ENCODE measurements around the gene ALDH9A1. TPM values are rescaled to one million over a fixed set of nuclear protein-coding genes. Genes with fewer than 3 reads are reported as not detected.

Gene ALDH9A1
- 57.6 and 62.7 TPM in 2 replicates for total RNA-seq (2021; fragmentation: NEBNext Ultra II Directional; extraction: Animal tissue kit (Norgen Biotek cat#: 25700))
- polyA plus RNA-seq (2011; rRNA removed): 24.3 and 63.8 TPM in 2 replicates
- polyA plus RNA-seq (2011; cell fraction: cytosol; rRNA removed): 62.1 TPM
- polyA plus RNA-seq (2011; cell fraction: nucleus; rRNA removed): 18.2 TPM
- 48.3 to 50.8 TPM (median 50.4 TPM) in 4 replicates for polyA plus RNA-seq (2012, experiment 1 of 2)
- 17.2 TPM for polyA plus RNA-seq (2012, experiment 2 of 2)
- 46.4 TPM for polyA plus RNA-seq (2013, experiment 1 of 2)
- 46.5 TPM for polyA plus RNA-seq (2013, experiment 2 of 2)
- 33.6 and 43.6 TPM in 2 replicates for polyA minus RNA-seq (2011; rRNA and poly(A)+ RNA removed)
- polyA minus RNA-seq (2011; cell fraction: cytosol; rRNA and poly(A)+ RNA removed): 32.1 TPM
- 23.3 TPM for polyA minus RNA-seq (2011; cell fraction: nucleus; rRNA and poly(A)+ RNA removed)
- long read RNA-seq, experiment 1, transcript ALDH9A1-203 (2 exons, 559 nt): minor isoform, 9 of 90 reads
- long read RNA-seq, experiment 1, transcript ALDH9A1-201 (11 exons, 2,696 nt): major isoform, 47 of 90 reads
- long read RNA-seq, experiment 1, partial matches to known transcripts: 24 of 90 reads
- long read RNA-seq, experiment 1, other reads (novel, unspliced or antisense): 10 of 90 reads
- long read RNA-seq, experiment 2, transcript ALDH9A1-201 (11 exons, 2,696 nt): major isoform, 44 of 52 reads
- long read RNA-seq, experiment 2, partial matches to known transcripts: 4 of 52 reads
- long read RNA-seq, experiment 2, other reads (novel, unspliced or antisense): 2 of 52 reads

- H3K23me2 ChIP-seq (ENCODE audit: low read depth, low read length): peaks cover 3% of the 10 kb centered on the region
- peak within 1 kb of the TSS; percentile 65 to 88 (median 82) for H3K9ac ChIP-seq (replicated peaks in 1 of 4; ENCODE audit: extremely low read depth in 1 of 4, low read depth in 3 of 4, low read length in 3 of 4)
- H4K8ac ChIP-seq (ENCODE audit: extremely low read depth, insufficient read depth, low read length): peak within 1 kb of the TSS; percentile 84
- peaks cover 0 to 2% of the 10 kb centered on the region in 2 experiments; a peak in 1 of 4 replicates for H3K9me3 ChIP-seq (ENCODE audit: insufficient read depth in 2 of 2, low read depth in 1 of 2, low read length in 1 of 2)
- no peak within 1 kb of the TSS for H2AK5ac ChIP-seq (ENCODE audit: low read depth, low read length)
- H3K79me1 ChIP-seq (ENCODE audit: low read depth, low read length): no peaks in the 10 kb centered on the region; the same call in 1 of the 2 replicates
- peak within 1 kb of the TSS; percentile 60 for H2BK12ac ChIP-seq (ENCODE audit: low read depth, low read length)
- H3K4ac ChIP-seq (replicated peaks; ENCODE audit: insufficient read length, low read depth, low read length): peak within 1 kb of the TSS; percentile 96
- H2BK120ac ChIP-seq (replicated peaks; ENCODE audit: low read depth, low read length): no peak within 1 kb of the TSS
- H3K56ac ChIP-seq (replicated peaks; ENCODE audit: insufficient read length, low read depth, low read length): no peak within 1 kb of the TSS
- peaks cover 0 to 3% (median 0%) of the 10 kb centered on the region in 4 experiments; a peak in 1 of 7 replicates for H3K4me1 ChIP-seq (replicated peaks in 1 of 4; ENCODE audit: control insufficient read depth in 3 of 4, insufficient read depth in 4 of 4, low read length in 3 of 4)
- peak within 1 kb of the TSS; percentile 93 to 99 (median 94) for H3K4me3 ChIP-seq (ENCODE audit: extremely low read depth in 1 of 4, insufficient read depth in 2 of 4, low read depth in 3 of 4, low read length in 4 of 4)
- peak within 1 kb of the TSS; percentile 99 for H2AFZ ChIP-seq (ENCODE audit: low read length)
- peak within 1 kb of the TSS; percentile 91 for H4K91ac ChIP-seq (replicated peaks; ENCODE audit: insufficient read length, low read length)
- H2BK15ac ChIP-seq (ENCODE audit: low read length): peak within 1 kb of the TSS; percentile 99
- DNase-seq (ENCODE audit: low read depth in 1 of 2, low spot score in 2 of 2) (peak; percentile 66 to 88), FAIRE-seq (no peak)
- ChIA-PET POLR2A (ENCODE audit: partially characterized antibody) (interaction anchor here (0.5 to 2.7 kb wide), 15 partner anchors 12 to 389 kb away, joined by 3 to 12 read pairs (median 4); partner anchors contain the start of gene TMCO1), CTCF (ENCODE audit: partially characterized antibody) (interaction anchor here (0.7 to 2.5 kb wide), 11 partner anchors 11 to 237 kb away, joined by 3 to 8 read pairs (median 3); no protein-coding TSS in a partner anchor)
- no peak within 1 kb of the TSS for H3K23ac ChIP-seq (ENCODE audit: insufficient read length)
- no peaks in the 10 kb centered on the region for H3K27me3 ChIP-seq (replicated peaks in 1 of 4; ENCODE audit: control insufficient read depth in 3 of 4, extremely low read depth in 1 of 4, insufficient read depth in 3 of 4, low read length in 3 of 4)
- peak within 1 kb of the TSS; percentile 78 to 93 for H3K4me2 ChIP-seq (ENCODE audit: insufficient read depth in 1 of 2, low read depth in 2 of 2, low read length in 2 of 2)
- peak within 1 kb of the TSS; percentile 97 for H3K18ac ChIP-seq (ENCODE audit: extremely low read depth, low read length)
- peak within 1 kb of the TSS; percentile 93 for H2BK5ac ChIP-seq (ENCODE audit: low read depth, low read length)
- H3K79me2 ChIP-seq (ENCODE audit: control insufficient read depth in 1 of 2, insufficient read depth in 2 of 2, low read length in 2 of 2): peaks cover 0 to 28% of the 10 kb centered on the region in 2 experiments; a peak in 2 of 4 replicates
- peaks cover 0 to 2% of the 10 kb centered on the region in 2 experiments for H4K20me1 ChIP-seq (replicated peaks in 1 of 2; ENCODE audit: control insufficient read depth in 1 of 2, insufficient read depth in 2 of 2, low read length in 2 of 2)
- H3K27ac ChIP-seq (ENCODE audit: low read depth, low read length): peak within 1 kb of the TSS; percentile 63
- WGBS, 2 experiments (ENCODE audit: extremely low coverage in 1 of 2, insufficient coverage in 1 of 2, insufficient read length in 1 of 2, insufficient replicate concordance in 2 of 2, low coverage in 1 of 2, low lambda C conversion rate in 2 of 2, missing lambda C conversion rate in 1 of 2): 2% methylated on average over 39 of the region's 65 CpGs; no CpG with 5 or more reads in 1 of the 2 experiments
- H3K14ac ChIP-seq (ENCODE audit: insufficient read length): no peak within 1 kb of the TSS
- H3K36me3 ChIP-seq (ENCODE audit: control insufficient read depth in 2 of 4, insufficient read depth in 4 of 4, low read length in 3 of 4): peaks cover 0 to 4% (median 1%) of the 10 kb centered on the region in 4 experiments; a peak in 2 of 8 replicates
- peak within 1 kb of the TSS; percentile 86 for H4K5ac ChIP-seq (ENCODE audit: insufficient read length, low read depth, low read length)
- no peak within 1 kb of the TSS for H2BK20ac ChIP-seq (ENCODE audit: low read length)
- no peak; the same call in 1 of the 2 replicates for TF ChIP-seq MAX (IDR thresholded peaks at IDR 0.05)
- no peak for TF ChIP-seq BRCA1 (IDR thresholded peaks at IDR 0.05; ENCODE audit: low read depth, low read length)
- TF ChIP-seq PHF8 (conservative IDR thresholded peaks at IDR 0.05; ENCODE audit: low read depth, low read length): peak; percentile 89
- peak; percentile 56 to 81 for TF ChIP-seq POLR2A (IDR thresholded peaks at IDR 0.05; ENCODE audit: control extremely low read depth in 1 of 2, low read depth in 2 of 2, low read length in 2 of 2)
- TF ChIP-seq HDAC2 (IDR thresholded peaks at IDR 0.05; ENCODE audit: borderline replicate concordance in 1 of 2, low read depth in 2 of 2, low read length in 2 of 2): no peak
- no peak for TF ChIP-seq SP1 (IDR thresholded peaks at IDR 0.05; ENCODE audit: low read depth, low read length)
These were observed at the start of gene ALDH9A1 for GRCh38 chr1:165697881-165698760. Gene ALDH9A1, minus strand, starts transcription at chr1:165698562. Its CDS starts 4 bp downstream, at chr1:165698558.

Data from H1 (cell line).